ENCODE measurements around the gene ASMT.

DNA sequence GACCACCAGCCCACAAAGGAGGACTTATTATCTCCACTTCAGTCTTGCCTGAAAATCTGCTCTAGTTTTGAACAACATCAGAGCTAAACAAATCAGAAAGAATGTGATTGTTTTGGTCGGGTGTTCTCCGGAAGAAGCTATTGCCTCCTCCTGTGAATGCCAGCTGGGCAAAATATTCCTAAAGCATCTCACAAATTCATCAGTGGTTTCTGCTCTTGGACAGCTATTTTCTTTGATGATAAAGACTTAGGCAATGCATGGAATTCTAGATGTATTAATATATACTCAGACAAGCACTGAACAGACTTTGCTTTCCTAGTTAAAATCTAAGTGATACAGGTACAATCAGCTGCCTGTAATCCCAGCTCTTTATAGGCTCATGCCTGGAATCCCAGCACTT, 71.8 kb downstream of the ASMT start:
- no peak for TF ChIP-seq BHLHE40 (IDR thresholded peaks at IDR 0.05; ENCODE audit: borderline replicate concordance)
- no peak for TF ChIP-seq L3MBTL2 (conservative IDR thresholded peaks at IDR 0.05)
- no peak for TF ChIP-seq LEF1 (IDR thresholded peaks at IDR 0.05; ENCODE audit: borderline replicate concordance)
- no peak for TF ChIP-seq ZNF384 (IDR thresholded peaks at IDR 0.05)
- TF ChIP-seq FOXM1 (IDR thresholded peaks at IDR 0.05; ENCODE audit: borderline replicate concordance) = no peak
- no peak for TF ChIP-seq FOXA1 (IDR thresholded peaks at IDR 0.05)
- no peak for TF ChIP-seq TARDBP (IDR thresholded peaks at IDR 0.05)
- TF ChIP-seq SP1 (IDR thresholded peaks at IDR 0.05) = no peak
- TF ChIP-seq ARNT (IDR thresholded peaks at IDR 0.05) = no peak
- no peak for TF ChIP-seq ELF4 (IDR thresholded peaks at IDR 0.05)
- TF ChIP-seq, protein P1, sequence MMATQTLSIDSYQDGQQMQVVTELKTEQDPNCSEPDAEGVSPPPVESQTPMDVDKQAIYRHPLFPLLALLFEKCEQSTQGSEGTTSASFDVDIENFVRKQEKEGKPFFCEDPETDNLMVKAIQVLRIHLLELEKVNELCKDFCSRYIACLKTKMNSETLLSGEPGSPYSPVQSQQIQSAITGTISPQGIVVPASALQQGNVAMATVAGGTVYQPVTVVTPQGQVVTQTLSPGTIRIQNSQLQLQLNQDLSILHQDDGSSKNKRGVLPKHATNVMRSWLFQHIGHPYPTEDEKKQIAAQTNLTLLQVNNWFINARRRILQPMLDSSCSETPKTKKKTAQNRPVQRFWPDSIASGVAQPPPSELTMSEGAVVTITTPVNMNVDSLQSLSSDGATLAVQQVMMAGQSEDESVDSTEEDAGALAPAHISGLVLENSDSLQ (IDR thresholded peaks at IDR 0.05) = no peak
- no peak for TF ChIP-seq NFRKB (IDR thresholded peaks at IDR 0.05)
- no peak for TF ChIP-seq HDGF (IDR thresholded peaks at IDR 0.05; ENCODE audit: borderline replicate concordance)
